Activated CD4-positive, alpha-beta T cell treated with anti-CD3 and anti-CD28 coated beads, Interleukin-2, Interleukin-6, amounts not matched to agents 100 ng/mL and 50 ng/mL, durations not matched to agents 16 hours and 8 hours (primary cell): ENCODE measurements around the gene POLDIP2.

Experiments used
- DNase-seq: peaks from one replicate; pipeline ENCODE4 v3.0.0-alpha.2; 2020

Gene POLDIP2

DNA sequence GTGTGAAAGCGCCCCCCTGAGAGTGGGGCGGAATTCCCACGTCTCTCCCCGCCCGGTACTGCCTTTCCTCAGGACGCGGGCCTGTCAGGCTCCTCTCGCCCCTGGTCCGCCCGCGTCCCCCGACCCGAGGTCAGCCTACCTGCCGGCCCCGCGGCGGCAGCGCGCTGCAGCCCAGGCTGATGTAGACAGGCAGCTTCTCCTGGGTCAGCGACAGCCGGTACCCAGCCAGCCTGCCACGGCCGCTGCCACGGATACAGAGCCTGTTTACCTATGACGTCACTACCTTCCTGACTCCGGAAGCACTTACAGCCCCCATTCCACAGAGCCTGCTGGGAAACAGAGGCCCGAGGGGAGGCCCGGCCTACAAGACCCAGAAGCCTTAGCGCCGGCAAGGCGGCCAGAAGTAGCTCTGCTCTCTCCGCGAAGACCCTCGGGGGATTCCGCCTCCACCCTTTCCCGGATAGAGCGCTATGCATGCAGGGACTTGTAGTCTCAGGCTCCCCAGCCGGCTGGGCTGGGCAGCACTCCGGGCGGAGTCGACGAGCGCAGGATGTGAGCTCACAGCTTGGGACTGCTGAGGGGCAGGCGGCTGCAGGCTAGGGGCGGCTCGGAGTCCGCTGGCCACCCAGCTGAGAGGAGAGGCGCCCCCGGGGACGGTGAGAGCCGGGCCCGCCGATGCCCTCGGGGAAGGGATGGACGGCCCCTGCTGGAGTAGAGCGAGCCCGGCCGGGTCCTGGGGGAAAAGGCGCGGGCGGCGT lies 21.9 kb downstream of the POLDIP2 start, which contains the start of the genes IFT20 and TNFAIP1:
Gene IFT20, minus strand, starts transcription at position 272 of the 758 bp plus-strand sequence. CDS start 3,487 bp downstream, outside the sequence.
Gene TNFAIP1, plus strand, starts transcription at position 561 of the 758 bp plus-strand sequence. CDS start 3,761 bp downstream, outside the sequence.
- DNase-seq = peak; percentile 99

DNA sequence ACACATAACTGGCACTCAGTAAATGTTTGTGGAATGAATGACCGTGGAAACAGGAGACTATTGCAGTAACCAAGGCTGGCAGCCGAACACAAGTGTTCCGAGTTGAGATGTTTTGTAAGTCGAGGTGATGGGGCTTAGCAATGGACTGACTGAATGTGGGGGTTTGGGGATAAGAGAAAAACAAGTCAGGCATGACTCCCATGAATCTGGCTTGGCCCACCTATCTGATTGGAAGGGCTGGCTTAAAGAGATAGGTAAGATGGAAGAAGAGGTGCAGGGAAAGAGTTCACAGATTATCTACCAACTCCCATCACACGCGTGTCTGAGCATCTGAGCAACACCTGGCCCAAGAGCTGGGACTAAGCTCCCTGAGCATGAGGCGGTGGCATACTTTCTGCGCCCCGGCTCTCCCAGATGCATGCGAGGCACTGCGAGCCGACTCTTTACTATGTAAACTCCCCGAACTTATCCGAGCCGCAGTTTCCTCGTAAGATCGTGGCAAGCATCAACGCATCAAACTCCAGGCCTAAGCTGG lies 22.6 kb downstream of the POLDIP2 start:
- DNase-seq = no peak

DNA sequence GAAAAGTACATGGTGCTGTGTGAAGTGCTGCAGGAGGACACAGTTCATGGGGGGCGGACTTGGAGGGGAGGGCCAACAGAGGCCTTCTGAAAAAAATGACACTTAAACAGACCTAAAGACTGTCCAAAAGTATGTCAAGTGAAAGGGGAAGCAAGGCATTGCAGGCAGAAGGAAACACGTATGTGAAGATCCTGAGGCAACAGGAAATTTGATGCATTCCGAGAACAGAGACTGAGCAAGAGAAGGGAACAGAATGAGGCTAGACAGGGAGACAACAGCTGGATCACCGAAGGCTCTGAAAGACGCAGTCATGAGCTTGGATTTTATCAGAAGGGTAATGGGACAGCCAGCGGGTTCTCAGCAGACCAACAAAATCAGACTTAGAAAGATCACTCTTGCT lies 23.2 kb downstream of the POLDIP2 start:
- DNase-seq = no peak

DNA sequence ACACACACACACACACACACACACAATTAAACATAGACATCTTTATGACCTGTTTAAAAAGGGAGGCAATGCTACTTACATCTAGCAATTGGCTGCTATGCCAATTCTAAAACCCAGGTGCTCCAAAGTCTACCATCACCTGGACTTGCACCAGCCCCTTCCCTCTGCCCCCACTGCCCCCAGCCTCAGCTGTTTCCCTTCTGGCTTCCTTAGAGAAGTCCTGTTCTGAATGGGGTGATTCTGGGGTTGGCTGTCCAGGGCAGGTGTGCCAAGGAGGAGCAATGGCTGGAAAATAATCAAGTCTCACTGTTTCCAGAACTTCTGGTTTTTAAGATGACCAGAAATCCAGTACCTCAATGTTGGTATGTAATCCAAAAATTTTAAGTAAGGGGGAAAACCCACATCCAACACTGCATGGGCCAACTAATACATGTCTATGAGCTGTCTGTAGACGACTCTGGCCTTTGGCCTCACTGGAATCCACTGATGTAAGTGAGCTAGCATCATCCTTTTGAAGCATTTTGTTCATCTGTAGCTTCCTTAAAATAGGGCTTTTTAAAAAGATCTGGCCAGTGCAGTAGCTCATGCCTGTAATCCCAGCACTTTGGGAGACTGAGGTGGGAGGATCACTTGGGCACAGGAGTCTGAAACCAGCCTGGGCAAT lies 24.1 kb downstream of the POLDIP2 start:
- no peak for DNase-seq

DNA sequence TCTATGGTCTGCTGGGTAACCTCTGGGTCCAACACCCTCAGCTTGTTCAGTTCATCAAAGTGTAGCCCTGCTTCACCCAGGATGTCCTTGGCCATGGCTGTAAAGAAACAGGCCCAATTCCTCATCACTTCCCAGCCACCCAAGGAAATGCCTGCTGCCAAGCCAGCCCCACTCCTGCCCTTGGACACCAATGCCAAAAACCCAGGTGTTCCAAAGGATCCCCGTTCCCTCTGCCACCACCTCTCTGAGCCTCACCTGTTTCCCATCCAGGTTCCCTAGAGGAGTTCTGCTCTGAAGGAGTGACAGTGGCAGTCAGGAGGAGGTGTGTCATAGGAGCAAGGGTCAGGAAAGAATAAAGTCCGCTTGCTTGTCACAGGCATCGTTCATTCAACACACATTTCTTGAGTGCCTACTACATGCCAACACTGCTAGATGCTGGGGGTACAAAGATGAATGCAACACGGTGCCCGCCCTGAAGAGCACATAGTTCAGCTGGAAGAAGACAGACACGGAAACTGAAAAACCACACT lies 25.4 kb downstream of the POLDIP2 start:
- DNase-seq = no peak

DNA sequence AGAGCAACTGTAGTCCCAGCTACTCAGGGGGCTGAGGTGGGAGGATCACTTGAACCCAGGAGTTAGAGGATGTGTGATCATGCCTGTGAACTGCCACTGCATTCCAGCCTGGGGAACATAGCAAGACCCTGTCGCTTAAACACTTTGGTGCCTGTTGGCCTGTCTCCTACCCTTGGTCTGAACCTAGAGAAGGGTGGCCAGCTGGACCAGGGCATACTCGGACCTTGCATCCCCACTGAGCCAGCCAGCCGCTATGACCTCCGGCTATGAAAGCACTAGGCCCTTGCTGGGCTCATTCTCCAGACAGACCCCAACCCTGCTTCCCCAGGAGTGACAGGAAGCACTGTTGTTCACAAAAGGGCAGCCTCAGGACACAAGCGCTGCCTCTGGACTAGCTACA lies 26.7 kb downstream of the POLDIP2 start:
- no peak for DNase-seq

DNA sequence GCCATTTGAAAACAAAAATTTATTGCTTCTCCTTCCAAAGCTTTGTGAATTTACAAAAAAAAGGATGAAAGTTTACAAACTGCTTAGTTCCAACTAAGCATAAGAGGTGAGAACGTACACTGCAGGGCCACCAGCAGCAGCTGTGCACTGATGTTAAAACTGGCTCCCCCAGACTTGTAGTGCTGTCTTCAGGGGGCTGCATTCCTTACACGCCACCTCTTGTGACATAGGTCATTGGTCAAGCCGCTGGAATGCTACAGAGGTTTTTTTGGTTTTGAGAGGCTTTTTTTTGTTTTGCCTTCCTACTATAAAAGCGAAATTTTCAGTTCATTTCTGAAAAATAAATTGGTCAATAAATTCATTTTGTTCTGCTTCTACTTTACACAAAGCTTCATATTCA lies 29.0 kb downstream of the POLDIP2 start:
- DNase-seq = no peak

DNA sequence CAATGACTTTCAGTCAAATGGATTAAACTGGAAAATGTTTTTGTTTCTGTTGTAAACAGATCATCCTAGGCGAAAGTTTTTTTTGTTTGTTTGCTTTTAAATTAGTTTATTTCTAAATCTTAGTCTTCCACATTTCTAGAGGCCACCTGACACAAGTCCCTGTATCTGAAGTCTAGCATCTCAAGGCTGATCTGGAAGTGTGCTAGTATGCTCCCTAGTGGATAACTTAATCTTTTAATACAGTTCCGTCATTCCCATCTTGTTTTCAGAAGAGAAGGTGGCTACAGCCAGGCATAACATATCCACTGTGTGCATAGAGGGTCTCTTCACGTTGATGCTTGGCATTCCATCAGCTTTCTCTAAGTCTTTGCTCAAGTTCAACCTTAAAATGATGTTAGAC lies 29.6 kb downstream of the POLDIP2 start:
- DNase-seq = no peak

DNA sequence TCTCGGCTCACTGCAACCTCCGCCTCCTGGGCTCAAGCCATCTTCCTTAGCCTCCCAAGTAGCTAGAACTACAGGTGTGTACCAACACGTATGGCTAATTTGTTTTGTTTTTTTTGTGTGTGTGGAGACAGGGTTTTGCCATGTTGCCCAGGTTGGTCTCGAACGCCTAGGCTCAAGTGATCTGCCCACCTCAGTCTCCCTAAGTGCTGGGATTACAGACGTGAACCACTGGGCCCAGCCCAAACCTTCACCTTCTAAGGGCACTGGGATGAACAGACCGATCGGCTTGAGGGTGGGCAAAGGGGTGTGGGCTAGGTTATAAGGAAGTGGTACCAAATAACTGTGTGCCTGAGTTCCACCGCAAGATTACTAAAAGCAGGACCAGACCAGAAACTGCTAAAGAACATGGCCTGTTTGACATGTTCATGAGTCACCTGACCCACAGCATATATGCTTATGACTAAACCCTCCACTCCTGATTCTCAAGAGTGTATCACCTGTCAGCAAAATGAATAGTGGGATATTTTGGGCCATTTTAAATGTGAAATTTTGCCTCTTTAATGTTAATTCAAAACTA lies 30.2 kb downstream of the POLDIP2 start:
- DNase-seq = peak; percentile 87

DNA sequence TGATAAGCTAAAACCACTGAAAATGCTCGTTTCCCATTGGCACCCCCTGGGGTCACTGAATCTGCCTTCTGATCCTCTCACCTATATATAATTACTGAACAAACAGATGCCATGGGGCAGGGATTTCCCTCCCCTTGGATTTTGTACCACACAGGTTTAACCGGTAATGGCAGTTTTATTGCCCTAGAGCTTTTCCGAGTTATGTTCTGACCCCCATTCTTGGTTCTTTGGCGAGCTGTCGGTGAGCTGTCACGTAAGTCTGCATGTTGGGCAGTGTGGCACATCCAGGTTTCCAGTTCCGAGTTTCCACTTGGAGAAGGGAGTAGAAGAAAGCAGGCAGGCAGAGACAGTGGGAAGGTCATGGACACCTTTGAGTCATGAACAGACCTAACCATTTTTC lies 31.2 kb downstream of the POLDIP2 start:
- no peak for DNase-seq

DNA sequence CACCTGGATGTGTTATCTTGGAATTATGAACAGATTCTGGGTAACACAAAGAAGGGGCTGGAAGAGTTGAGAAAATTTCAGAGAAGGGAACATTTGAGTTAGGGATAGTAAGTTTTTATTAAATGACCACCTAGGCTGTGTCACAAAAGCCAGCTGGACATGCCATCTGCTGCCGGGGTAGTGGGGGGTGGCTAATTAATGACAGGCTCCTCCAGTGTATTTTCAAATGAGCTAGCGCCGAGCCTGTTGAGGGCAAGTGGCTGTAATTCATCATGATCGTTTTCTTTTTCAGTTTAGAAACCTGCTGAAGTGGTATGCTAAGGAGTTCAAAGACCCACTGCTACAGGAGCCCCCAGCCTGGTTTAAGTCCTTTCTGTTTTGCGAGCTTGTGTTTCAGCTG lies 32.1 kb downstream of the POLDIP2 start:
- DNase-seq = no peak

DNA sequence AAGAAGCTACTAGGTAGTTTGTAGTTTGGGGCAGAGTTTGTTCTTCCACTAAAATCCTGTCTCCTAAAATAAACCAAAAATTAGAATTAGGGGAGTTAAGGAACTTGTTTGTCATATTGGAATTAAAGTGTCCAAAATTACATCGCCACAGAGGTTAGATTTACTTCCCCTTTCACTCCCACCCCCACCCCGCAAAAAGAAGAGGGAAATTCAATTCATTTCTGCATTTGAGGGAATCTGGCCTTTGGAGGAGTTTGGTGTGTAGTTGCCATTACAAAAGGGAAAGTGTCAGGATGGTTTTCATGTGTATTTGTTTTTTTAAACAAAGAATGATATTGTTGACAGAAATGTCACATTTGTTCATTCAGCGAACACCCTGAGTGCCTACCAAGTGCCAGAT lies 32.5 kb downstream of the POLDIP2 start:
- DNase-seq = no peak

DNA sequence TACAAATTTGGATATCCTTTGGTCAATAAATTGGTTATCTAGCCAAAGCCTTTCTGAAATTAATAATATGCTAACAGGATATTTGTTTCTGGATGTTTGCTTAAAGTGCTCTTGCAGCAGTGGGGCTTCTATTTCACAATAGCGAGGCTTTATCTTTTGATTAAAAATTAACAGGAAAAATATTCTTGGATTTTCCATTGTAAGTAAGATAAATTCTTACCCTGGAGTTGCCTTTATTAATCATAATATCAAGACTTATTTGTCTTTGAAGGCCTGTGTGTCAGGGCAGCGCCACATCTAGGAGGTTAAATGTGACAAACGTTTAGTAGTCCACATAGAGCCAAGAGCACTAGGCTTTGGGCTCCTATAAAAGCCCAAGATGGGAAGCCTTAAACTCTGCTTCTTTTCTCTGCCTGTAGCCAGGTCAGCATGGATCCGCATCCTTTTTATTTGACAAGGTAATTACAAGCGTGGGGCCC lies 33.0 kb downstream of the POLDIP2 start:
- DNase-seq = no peak

DNA sequence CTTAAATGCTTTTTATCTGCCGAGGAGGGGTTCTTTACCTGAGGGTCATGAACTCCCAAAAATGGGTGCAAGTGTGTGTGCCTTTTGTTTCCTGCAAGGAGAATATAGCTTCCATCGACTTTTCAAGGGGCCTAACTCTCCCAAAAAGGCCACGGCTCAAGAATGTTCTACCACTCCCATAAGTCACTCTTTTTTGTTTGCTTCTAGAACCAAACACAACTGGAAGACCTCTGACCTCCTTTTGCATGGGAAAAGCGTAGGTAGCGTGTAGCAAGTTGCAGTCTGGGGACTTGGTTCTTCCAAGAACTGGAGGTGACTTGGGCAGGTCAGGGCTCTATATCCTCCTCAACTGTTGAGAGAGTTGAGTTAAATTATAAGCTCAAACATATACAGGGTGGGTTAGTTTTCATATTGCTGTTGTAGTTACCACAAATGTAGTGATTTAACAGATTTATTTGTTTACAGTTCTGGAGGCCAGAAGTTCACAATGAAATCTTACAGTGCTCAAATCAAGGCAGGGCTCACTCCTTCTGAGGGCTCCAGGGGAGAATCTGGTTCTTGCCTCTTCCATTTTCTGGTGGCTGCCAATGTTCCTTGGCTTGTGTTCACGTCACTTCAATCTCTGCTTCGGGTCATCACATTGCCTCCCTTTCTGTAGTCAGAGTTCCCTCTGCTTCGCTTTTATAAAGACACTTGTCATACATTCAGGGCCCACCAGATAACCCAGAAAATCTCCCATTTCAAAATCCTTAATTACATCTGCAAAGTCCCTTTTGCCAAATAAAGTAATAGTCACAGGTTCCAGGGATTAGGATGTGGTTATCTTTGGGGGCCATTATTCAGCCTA lies 36.9 kb downstream of the POLDIP2 start:
- DNase-seq = no peak

DNA sequence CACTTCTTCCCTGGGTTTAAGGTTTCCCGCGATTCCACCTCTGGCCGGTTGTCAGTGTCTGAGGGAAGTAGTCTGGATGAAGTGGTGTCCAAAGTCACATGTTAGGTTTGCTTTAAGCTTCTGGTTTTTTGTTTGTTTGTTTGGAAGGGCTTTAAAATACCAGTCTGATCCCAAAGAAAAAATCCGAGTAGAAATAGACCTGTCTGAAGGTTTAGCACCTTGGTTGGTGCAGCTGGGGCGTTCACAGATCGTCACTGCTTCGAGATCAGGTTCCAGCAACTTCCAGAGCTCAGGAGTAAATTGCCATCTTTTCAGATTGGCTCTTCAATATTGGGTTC lies 37.8 kb downstream of the POLDIP2 start:
- no peak for DNase-seq

DNA sequence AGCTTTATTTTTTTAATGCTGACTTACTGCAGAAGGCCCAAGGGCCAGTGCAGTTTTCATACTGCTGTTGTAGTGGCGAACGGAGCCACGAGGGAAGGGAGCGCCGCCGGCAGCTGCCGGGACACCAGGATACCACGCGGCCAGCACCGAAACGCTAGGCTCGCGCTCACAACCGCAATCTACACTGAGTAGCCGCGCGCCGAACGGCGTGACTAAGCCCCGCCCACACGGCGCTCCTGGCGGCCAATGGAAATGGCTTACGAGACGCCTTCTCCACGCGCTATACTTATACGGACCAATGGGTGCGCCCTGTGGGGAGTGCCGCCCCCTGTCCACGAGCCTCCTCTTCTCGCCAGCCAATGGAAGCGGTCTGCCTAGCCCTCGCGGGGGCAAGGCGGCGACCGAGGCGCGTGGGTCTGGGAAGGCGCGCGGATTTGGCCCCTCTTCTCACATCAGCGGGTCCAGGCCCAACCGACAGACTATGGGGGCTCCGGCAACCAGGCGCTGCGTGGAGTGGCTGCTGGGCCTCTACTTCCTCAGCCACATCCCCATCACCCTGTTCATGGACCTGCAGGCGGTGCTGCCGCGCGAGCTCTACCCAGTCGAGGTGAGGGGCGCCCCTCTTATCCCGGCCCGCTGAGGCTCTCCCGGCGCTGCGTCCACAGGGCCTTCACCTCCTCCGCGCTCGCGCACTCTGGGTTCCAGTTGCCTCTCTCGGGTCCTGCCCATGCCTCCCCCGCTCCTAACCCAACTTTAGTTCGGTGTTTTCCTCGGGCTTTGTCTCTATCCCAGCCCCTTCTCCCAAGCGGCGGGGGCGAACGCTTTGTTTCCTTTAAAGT lies 38.3 kb downstream of the POLDIP2 start, which contains the start of gene TMEM97:
Gene TMEM97, plus strand, starts transcription at position 442 of the 839 bp plus-strand sequence. Its CDS starts 40 bp downstream, at position 482.
- peak; percentile 98 for DNase-seq

DNA sequence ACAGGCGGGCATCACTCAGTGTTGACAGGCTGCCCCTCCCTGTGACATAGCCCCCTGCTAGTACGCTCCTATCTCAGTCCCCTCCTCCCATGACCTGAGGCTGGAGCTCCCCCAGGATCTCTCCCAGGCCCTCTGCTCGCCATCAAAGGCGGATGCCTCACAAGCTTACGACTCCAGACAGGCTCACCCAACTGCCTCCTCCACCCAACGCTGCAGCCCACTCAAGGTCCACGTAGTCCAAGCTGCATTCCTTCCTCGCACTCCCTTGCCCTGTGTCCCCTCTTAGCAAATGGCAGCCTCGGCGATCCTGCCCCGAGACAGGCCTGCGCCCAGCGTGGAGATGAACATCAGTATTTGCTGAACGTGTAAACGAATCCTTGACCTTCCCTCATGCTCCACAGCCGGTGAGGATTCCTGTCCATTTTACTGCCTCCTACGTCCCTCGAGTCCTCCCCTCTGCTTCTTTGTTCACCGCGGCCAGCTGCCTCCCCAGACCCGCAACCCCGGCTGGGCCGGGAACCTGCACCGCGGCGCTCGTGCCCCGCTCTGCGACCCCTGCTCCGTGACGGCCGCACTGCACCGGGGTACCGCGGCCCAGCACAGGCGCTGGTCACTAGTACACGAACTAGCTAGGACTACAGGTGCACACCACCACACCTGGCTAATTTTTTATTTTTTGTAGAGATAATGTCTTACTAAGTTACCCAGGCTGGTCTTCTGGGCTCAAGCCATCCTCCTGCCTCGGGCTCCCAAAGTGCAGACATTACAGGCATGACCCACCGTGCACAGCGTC lies 39.2 kb downstream of the POLDIP2 start:
- DNase-seq = no peak

DNA sequence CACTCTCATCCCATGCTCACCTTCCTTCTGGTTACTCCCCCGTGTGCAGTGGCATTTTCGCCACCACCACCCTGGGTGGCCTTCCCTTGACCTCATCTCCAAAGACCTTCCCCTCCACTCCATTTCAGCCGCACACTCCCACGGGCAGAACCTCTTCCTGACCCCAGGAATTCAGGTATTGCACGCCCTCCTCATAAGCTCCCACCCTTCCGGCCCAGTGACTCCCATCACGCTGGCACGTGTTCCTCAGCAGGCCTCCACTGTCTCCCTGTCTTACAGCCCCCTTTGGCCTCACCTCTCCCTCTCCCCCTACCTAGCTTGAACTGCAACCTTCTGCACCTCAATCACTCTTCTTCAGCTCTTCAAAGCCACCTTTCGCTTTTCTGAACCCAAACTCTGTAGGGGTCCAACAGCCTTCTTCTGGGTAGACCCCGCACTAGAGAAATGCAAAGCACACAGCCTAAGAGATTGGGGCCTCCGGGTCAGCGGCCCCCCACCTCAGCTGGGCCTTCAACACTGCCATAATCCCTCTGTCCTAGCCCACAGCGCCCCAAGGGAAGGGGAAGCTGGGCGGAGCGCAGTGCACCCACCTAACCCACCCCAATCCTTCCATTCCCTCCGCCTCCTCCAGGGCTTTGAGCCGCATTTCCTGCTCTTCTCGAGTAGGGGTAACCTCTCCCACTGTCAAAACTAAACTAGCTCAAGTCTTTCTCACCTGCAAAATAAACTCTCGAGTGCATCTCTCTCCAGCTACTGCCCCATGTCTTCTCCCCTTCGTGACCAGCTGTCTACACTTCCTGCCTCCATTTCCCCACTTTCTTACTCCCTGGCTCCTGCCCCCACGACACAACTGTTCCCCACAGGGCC lies 40.0 kb downstream of the POLDIP2 start:
- no peak for DNase-seq
